ENCODE data around the gene MSX2.

The MSX2 gene

GRCh38 chr5:174693697-174694385 is 30.5 kb upstream of the MSX2 start:
- TF ChIP-seq POU6F1 (CRISPR knock-in tag; IDR thresholded peaks at IDR 0.05; ENCODE audit: borderline replicate concordance, low read depth) = no peak
- TF ChIP-seq ZNF565 (CRISPR knock-in tag; conservative IDR thresholded peaks at IDR 0.05; ENCODE audit: low read depth) = no peak
- no peak for TF ChIP-seq RARB (CRISPR knock-in tag; IDR thresholded peaks at IDR 0.05)
- TF ChIP-seq ZC3H10 (CRISPR knock-in tag; IDR thresholded peaks at IDR 0.05) = no peak
- TF ChIP-seq ZFP3 (CRISPR knock-in tag; IDR thresholded peaks at IDR 0.05) = no peak
- no peak for TF ChIP-seq TSHZ2 (CRISPR knock-in tag; IDR thresholded peaks at IDR 0.05)
- no peak for TF ChIP-seq CSRNP3 (CRISPR knock-in tag; IDR thresholded peaks at IDR 0.05)
- no peak for TF ChIP-seq ZFP30 (CRISPR knock-in tag; IDR thresholded peaks at IDR 0.05)
- TF ChIP-seq CSDC2 (CRISPR knock-in tag; IDR thresholded peaks at IDR 0.05) = no peak
- no peak for TF ChIP-seq CREB5 (CRISPR knock-in tag; IDR thresholded peaks at IDR 0.05; ENCODE audit: low read depth)
- no peak for TF ChIP-seq GLIS3 (CRISPR knock-in tag; IDR thresholded peaks at IDR 0.05)
- TF ChIP-seq OSR1 (CRISPR knock-in tag; IDR thresholded peaks at IDR 0.05) = no peak
- no peak for TF ChIP-seq TCF4 (CRISPR knock-in tag; IDR thresholded peaks at IDR 0.05; ENCODE audit: borderline replicate concordance)
- no peak for TF ChIP-seq ISL1 (CRISPR knock-in tag; IDR thresholded peaks at IDR 0.05)
- TF ChIP-seq ZNF70 (CRISPR knock-in tag; IDR thresholded peaks at IDR 0.05) = no peak
- TF ChIP-seq ARNTL (CRISPR knock-in tag; IDR thresholded peaks at IDR 0.05; ENCODE audit: borderline replicate concordance, low read depth) = no peak
- no peak for TF ChIP-seq ESRRG (CRISPR knock-in tag; IDR thresholded peaks at IDR 0.05)
- TF ChIP-seq PATZ1 (CRISPR knock-in tag; IDR thresholded peaks at IDR 0.05; ENCODE audit: borderline replicate concordance) = no peak
- no peak for TF ChIP-seq SNAI2 (CRISPR knock-in tag; IDR thresholded peaks at IDR 0.05)
- no peak for TF ChIP-seq ZNF8 (CRISPR knock-in tag; IDR thresholded peaks at IDR 0.05)
- ATAC-seq = no peak

GRCh38 chr5:174694611-174695010 is 29.8 kb upstream of the MSX2 start:
- TF ChIP-seq ZC3H10 (CRISPR knock-in tag; IDR thresholded peaks at IDR 0.05) (no peak), GLIS3 (CRISPR knock-in tag; IDR thresholded peaks at IDR 0.05) (no peak), SNAI2 (CRISPR knock-in tag; IDR thresholded peaks at IDR 0.05) (no peak), CSRNP3 (CRISPR knock-in tag; IDR thresholded peaks at IDR 0.05) (no peak), CREB5 (CRISPR knock-in tag; IDR thresholded peaks at IDR 0.05; ENCODE audit: low read depth) (no peak), ZNF70 (CRISPR knock-in tag; IDR thresholded peaks at IDR 0.05) (no peak), RARB (CRISPR knock-in tag; IDR thresholded peaks at IDR 0.05) (no peak), BACH2 (CRISPR knock-in tag; IDR thresholded peaks at IDR 0.05; ENCODE audit: borderline replicate concordance) (no peak), PPARA (CRISPR knock-in tag; IDR thresholded peaks at IDR 0.05; ENCODE audit: borderline replicate concordance) (no peak), CSDC2 (CRISPR knock-in tag; IDR thresholded peaks at IDR 0.05) (no peak), ZNF8 (CRISPR knock-in tag; IDR thresholded peaks at IDR 0.05) (no peak), ISL1 (CRISPR knock-in tag; IDR thresholded peaks at IDR 0.05) (no peak)
- ATAC-seq = no peak

Measured in SK-N-SH treated with all-trans-retinoic acid at 6 μM for 48 hours (cell line).